Amniotic epithelial cell (primary cell): ENCODE measurements around the gene KLHL4.
A peak's percentile ranks its signal among the peaks of the same experiment; 100 is the strongest.
"Not testable (repeated sequence)": the region's sequence is repeated elsewhere in the genome, so short reads cannot be mapped to it uniquely, and the experiment has no call there.

Experiments
- DNase-seq: peaks from one replicate; pipeline ENCODE4 v3.0.0-alpha.2; 2010; ENCODE audit warnings: low read depth

The KLHL4 gene

DNA sequence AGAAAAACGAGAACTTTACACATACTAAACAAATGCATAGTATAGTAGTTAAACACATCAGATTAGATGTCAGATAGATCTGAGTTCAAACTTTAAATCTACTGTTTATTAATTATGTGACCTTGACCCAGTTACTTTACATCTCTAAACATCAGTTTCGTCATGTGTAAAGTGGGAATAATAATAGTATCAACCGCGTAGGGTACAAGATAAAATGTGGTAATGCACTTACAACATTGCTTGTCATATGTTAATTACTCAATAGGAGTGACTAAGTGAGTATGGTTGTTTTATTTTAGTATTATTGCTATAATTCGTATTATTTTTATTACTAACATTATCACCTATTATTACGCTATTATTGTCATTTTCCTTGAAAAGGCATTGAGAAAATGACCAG is 144.2 kb downstream of the KLHL4 start:
- DNase-seq, result peak; percentile 61

DNA sequence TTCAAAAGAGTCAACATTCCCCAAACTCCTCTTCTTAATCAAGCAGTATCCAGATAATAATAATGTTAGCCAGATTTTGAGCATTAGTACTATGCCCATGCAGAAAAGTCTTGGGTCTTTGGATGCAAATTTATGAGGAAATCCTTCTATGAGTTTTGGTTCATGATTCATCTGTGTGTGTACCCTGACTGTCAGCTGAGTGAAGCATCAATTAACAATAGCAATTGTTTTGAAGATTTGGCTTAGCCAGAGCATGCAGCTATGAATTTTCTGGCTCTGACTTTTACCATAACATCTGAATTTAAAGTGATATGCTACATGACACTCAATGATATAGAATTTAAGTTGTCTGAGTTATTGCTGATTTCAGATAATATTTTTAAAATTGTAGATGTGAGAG is 145.8 kb downstream of the KLHL4 start:
- DNase-seq, result peak; percentile 1

DNA sequence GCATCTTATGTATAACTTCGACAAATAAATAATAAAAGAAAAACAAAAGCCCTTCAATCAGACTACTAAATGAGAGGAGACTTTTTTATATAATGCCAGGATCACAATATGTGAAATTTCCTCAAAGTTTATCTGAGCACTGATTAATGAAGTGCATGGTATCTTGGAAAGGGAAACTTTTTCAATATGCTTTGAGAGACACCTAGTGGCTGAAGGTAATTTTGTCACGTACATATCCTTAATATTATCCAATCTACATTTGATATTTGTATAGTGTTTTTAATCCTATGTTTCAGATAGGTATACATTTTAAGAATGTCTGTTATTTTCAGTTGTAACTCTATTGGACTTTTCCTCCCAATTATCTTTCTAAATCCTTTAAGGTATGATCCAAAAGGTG is 146.8 kb downstream of the KLHL4 start:
- peak; percentile 35 for DNase-seq

DNA sequence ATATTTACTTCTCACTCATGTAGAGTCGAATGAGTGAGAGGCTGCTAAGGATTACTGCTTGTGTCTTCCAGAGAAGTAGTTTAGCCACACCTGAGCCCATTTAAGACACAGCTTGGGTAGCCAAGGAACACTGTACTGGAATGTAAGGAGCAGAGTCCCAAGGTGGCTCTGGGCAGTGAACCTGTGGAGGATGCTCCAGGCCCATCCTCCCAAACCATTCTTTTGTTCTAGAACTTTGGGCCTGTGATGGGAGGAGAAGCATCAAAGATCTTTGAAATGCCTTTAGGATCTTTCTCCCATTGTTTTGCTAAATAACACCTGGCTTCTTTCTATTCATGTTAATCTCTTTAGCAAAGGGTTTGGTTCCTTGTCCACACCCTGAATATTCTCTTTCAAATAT is 162.2 kb downstream of the KLHL4 start:
- DNase-seq, result no peak

DNA sequence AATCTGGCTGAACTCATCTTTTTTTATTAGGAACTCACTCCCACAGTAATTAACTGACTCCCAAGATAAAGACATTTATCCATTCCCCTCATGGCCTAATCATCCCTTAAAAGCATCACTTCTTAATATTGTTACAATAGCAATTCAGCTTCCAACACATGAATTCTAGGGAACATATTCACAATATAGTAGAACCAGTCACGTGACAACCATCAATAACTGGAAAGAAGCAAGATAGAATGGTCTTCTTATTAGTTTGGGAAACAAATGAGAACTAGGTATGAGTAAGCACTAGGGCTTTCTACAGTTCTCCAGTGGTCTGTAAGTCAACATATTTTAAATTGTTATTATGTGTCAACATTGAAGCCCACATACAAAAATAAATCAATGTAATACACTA is 170.1 kb downstream of the KLHL4 start:
- DNase-seq, result no peak

DNA sequence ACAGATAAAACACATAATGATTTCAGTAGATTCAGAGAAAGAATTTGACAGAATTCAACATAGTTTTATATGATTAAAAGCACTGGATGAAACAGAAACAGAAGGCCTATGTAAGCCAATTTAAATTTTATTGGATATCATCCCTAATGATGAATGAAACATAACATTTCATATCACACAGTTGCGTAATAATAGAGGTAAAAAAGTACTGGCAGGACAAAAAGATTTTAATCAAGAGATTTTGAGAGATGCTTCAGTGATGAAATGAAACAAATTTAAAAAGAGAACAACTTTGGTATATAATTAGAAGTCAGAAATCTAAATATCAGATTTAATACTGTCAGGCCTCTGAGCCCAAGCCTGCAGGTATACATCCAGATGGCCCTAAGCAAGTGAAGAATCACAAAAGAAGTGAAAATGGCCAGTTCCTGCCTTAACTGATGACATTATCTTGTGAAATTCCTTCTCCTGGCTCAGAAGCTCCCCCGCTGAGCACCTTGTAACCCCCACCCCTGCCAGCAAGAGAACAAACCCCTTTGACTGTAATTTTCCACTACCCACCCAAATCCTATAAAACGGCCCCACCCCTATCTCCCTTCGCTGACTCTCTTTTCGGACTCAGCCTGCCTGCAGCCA is 170.6 kb downstream of the KLHL4 start:
- DNase-seq, result not testable (repeated sequence)

DNA sequence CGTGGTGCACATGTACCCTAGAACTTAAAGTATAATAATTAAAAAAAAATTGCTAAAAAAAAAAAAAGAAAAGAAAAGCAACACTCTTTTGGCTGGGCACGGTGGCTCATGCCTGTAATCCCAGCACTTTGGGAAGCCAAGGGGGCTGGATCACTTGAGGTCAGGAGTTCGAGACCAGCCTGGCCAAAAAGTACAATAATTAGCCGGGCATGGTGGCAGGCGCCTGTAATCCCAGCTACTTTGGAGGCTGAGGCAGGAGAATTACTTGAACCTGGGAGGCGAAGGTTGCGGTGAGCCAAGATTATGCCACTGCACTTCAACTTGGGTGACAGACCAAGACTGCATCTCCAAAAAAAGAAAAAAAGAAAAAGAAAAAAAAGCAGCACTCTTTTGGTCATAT is 171.6 kb downstream of the KLHL4 start:
- not testable (repeated sequence) for DNase-seq

DNA sequence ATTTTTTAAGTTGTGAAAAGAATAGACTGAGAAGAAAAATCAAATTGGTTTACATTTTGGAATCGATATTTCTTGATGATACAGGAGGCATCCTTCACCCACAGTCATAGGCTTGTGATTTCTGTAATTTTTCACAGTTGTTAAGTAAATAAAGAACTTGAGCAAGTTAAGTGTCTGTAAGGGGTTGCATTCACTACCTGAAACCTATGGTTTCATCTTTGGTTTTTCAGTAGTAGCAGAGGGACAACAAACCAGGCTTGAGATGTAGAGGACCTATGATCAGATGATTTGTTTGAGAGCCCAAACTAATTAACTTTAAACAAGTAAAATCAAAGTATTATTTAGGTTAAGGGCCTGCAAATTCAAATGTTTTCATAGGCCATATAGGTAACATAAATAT is 175.6 kb downstream of the KLHL4 start:
- DNase-seq, result no peak

DNA sequence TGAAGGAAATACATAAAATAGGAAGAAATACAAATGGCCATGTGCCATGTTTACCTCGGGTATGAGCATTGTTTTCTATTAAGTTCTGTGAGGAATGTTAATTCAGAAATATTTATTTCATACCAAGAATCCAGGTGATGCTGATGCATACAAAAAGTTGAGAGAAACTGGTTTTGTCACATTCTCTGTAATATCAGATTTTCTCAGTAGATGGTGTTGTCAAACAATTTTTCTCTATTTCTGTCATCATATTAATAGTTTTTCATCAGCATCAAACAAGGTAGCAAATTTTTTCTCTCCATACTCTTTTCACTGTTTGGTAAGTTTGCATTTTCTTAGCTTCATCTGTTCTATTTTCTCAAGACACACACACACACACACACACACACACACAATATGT is 179.8 kb downstream of the KLHL4 start:
- no peak for DNase-seq

DNA sequence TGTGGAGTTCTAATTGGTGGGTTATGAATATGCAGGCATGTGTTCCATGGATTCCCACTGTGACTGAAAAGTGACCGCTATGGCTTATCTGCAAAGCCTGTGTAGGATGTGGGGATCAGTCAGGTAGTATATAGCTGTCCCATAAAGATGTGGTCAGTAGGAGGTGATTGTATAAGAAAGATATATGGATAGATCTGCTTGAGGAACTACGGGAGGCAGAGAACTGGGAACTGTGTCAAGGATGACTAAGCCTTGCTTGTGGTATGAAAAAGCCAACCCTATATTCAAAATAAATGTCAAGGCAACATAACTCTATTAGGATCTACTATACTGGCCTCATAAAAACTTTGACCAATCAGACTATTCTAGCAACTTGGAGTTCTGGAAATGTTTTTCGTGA is 185.2 kb downstream of the KLHL4 start:
- no peak for DNase-seq

DNA sequence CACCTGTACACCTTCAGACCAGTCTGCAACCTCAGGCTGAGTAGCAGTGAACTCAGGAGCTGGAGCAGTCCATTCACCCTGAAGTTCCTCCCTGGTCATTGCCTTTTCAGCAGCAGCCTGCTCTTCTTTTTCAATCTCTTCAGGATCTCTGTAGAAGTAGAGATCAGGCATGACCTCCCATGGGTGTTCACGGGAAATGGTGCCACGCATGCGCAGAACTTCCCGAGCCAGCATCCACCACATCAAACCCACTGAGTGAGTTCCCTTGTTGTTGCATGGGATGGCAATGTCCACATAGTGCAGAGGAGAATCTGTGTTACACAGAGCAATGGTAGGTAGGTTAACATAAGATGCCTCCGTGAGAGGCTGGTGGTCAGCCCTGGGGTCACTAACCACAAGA is 185.9 kb downstream of the KLHL4 start:
- not testable (repeated sequence) for DNase-seq

DNA sequence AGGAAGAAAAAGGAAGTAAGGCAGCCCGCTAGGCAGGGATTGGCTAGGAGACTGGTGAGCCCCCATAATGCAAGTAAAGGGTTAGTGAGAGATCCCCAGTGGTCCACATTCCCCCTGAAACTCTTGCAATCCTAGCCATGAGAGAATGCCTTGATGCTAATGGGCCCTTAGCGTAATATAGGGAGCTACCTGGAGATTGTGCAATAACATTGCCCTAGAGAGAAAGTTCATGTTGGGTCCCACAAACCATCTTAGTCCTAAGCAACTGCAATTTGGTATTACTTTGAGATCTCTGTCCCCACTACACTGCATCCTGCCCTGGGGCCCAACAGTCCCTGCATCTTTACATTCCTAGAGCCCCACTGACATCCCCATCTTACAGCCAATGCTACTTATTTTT is 188.5 kb downstream of the KLHL4 start:
- DNase-seq, result no peak

DNA sequence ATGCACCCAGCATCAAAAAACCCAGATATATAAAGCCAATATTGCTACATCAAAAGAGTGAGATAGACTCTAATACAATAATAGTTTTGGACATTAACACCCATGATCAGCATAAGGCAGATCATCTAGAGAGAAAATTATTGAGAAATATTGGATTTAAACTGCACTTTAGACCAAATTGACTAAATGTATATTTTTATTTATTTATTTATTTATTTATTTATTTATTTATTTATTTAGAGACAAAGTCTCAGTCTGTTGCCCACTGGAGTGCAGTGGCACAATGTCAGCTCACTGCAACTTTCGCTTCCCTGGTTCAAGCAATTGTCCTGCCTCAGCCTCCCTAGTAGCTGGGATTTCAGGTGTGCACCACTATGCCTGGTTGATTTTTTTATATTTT is 193.0 kb downstream of the KLHL4 start:
- DNase-seq, result no peak
